Cerebellar nuclear complex (tissue), 1 donor: ENCODE results near the gene TMEM273.

ENCODE experiments used
- DNase-seq, 2 experiments: peaks; one replicate each; lab custom pipeline; 2025; lab: John Stamatoyannopoulos, UW

TMEM273 gene

DNA sequence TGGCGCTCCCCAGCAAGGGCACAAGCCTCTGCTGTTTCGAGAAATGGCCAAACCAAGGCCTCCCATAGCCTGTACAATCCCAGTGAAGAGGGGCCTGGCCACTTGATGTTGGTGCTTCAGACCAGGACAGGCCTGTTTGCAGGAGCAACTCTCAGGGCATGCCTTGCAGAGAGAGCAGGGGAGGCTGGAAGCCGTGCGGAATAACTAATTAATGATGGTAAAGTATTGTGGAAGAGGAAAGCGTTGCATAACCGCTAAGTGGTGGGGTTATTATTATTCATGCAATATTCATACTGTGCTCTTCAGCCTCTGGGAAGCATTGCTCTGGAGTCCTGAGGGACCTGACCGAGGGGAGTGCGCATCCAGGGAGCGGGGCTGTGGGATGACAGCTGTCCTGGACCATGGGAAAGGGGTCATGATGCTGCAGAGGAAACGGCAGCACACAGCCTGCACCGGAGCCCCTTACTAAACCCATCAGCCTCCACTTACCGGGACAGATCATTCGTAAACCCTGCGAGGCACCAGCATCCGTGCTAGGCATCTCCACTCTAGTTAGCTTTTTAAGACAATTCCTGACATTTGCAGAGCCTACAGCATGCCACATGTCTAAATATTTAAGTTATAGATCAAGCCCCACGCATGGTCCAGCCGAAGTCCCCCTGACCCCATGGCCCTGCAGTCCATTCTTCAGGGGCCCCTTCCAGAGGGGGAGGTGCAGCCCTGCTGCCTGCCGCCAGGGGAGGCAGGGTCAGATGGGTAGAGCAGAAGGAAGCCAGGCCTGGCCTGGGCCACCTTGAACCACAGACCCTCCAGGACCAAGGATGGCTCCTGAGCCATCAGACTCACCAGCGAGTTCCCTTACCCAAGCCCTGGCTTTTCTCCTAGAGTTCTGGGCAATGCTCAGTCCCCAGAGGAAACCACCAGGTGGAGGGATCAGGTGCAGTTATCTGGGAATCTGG, 11.6 kb downstream of the TMEM273 start:
- no peak for DNase-seq

DNA sequence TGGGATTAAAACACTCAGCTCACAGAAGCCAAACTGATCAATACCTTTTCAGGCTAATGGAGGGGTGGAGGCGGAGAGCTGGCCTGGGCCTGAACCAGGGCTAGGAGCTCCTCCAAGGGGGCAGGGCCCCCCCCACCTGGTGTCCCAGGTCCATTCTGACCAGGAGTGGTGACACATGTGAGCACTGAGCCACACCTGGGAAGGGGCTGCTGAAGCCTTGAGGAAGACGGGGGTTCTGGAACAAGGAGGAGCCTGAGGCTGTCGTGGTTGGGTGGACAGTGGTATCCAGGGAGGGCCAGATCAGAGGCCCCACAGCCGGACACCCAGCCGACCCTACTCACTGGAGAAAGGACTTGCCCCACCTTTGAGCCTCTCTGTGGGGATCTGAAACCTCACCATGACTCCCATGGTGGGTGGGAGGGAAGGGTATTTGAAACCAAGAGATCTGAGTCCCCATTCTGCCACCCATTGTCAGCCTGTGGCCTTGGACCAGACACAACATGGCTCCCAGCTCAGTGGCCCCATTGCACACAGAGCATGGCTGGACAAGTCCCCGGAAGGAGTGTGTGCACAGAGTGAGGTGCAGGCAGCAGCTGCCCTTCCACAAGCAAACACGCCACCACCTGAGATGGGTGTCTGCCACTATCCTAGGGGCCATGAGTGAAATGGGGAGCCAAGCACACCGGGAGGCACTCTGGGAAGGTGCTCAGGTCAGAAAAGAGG, 12.4 kb downstream of the TMEM273 start:
- DNase-seq: no peak

DNA sequence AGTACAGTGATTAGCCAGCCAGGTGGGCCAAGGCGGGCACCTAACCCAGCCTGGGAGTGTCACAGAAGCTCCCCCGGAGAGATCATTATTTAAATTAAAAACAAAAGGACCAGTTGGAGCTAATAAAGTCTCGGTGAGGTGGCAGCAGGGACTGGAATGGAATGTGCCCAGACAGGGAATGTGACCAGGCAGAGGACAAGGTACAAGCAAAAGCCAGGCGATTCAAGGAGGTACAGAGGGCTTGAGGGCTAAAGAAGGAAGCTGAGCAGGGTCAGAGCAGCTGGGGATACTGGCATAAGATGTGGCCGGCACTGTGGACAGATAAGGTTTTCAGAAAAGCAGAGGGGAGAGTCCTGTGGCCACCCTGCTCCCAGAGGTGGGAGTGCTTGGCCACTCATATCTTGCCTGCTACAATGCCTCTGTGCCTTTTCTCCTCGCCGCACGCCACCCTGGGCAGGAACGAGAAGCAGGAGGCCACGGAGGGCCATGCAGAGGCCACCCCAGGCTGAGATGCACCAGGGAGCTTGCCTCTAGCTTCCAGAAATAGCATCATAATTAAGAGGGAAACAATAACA, 13.2 kb downstream of the TMEM273 start:
- DNase-seq: no peak

DNA sequence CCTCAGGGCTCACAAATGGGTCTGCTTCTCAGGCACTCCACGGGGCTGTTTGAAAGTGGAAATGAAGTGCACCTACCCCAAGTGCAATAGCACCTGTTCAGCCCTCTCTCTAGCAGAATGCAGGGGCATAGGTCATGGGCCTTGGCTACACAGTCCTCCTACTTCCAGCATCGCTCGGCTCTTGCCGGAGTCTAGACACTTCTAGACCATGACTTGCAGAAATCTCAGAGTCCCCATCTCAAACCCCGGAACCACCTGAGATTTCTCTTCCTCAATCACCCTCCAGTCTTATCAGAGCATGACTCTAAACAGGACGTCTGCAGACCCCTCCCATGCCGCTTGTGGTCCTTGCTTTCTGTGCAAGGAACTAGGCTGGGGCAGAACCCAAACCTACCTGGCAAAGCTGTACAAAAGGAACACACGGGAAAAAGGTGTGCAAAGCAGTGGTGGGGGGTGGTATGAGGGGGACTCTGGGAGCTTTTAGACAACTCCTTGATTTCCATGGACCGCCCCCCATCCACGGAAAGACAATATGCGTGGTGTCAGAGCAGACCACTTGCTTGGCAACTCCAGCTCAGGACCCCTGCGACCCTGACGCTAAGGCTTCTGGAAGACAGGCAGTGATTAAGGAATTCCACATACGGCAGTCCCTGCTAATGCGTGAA, 13.8 kb downstream of the TMEM273 start:
- DNase-seq: no peak

DNA sequence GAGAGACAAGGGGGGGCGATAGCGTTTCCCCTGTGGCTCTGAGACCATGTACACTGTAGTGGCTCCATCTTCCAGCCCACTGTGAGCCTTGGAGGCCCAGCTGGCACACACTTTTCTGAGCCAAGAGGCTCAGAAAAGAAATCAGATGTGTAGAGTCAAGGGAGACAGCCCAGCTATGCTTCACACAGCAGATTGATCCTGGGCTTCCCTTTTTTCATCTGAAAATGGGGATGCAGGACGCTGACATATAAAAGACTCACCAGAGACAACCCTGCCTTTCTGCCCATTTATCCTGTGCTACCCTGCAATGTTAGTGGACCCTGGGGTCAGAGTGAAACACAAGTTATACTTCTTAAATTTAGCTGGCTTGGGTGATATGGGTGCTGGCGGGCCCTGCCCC, 14.3 kb downstream of the TMEM273 start:
- DNase-seq: no peak

DNA sequence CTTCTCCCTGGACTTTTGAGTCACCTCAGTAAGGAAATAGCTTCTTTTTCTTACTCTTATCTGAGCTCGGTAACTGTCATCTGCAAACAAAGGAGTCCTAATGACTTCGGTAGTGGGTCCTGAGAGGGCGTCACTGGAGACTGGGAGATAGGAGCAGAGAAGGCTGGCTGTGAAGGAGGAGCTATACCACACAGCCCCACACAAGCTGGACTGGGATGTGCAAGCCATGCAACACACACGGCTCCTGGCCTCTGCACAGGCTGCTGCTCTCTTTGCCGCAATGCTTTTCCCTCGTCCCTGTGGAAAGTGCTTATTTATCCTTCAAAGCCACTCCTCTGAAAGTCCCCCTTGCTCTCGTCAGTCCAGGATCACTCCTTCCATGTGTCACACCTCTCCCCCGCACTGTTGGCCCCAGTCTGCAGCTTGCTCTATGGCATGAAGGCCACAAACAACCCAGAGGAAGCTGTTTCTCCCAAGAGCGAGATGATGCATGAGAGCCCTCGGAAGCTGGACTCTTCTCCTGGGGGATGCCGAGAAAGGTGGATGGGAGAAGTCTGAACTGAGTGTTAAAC, 14.9 kb downstream of the TMEM273 start:
- no peak for DNase-seq

DNA sequence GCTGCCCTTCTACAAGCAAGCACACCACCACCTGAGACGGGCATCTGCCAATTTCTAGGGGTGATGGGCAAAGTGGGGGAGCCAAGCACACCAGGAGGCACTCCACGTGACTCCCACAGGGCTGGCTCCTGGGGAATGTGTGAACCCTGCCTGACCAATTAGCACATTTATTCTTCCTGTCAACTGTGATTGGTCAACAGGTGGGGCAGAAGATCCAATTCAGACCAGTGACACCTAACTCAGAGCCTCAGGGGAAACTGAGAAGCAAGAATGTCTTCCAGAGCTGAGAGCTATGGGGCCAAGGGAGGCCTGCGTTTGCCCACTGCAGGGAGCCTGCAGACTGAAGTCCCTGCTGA, 15.4 kb downstream of the TMEM273 start:
- no peak for DNase-seq

DNA sequence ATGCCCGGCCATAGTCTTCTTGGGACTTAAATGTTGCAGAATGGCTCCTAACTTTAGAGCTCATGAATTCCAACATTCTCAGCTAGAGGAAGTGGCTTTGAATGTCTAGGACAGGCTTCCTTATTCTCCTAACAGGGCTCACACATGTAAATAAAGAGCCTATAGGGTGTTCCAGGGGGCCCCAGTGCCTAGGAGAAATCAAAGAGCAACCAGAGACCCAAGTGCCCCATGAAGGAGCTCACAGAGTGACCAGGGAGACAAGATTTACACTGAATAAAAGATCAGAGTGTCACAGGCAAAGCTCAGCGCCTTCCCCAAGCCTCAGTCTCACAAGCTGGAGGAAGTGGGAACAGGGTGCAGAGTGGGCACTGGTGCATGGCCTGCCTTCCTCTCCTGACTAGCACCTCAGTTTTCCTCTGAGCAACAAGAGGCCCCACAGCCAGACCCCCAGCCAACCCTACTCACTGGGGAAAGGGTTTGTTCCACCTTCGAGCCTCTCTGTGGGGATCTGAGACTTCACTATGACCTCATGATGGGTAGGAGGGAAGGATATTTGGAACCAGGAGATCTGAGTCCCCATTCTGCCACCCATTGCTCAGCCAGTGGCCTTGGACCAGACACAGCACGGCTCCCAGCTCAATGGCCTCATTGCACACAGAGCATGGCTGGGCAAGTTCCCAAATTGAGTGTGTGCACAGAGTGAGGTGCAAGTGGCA, 16.0 kb downstream of the TMEM273 start:
- DNase-seq: no peak

GRCh38 chr10:49171326-49172060, 16.7 kb downstream of the TMEM273 start:
- no peak for DNase-seq

GRCh38 chr10:49170632-49171325, 17.4 kb downstream of the TMEM273 start:
- DNase-seq: no peak

- no peak for DNase-seq
Observed at GRCh38 chr10:49169776-49170175, 18.4 kb downstream of the TMEM273 start.

- no peak for DNase-seq
Observed at GRCh38 chr10:49168831-49169500, 19.2 kb downstream of the TMEM273 start.

GRCh38 chr10:49168171-49168540, 20.0 kb downstream of the TMEM273 start:
- DNase-seq: no peak

GRCh38 chr10:49167425-49168170, 20.6 kb downstream of the TMEM273 start:
- DNase-seq: no peak

GRCh38 chr10:49166484-49167400, 21.4 kb downstream of the TMEM273 start:
- DNase-seq: no peak

GRCh38 chr10:49165821-49166483, 22.2 kb downstream of the TMEM273 start:
- DNase-seq: no peak

DNA sequence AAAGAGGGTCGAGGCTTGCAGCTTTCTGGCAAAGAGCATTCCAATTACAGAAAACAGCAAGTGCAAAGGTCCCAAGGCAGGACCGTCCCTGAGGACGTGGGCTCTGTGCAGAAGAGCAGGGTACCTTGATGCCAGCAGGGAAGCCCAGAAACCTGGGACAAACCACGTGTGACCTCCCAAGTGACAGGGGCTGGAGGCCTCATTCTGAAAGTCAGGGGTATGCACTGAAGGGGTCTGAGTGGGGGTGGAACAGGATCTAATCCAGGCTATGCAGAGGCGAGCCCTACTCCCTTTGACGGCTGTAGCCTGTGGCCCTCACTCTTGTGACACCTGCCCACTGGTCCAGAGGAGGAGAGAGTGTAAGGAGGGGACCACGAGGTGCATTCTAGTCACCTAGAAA, 22.9 kb downstream of the TMEM273 start:
- DNase-seq: no peak
